GM23338 (cell line): ENCODE results near the gene RANBP1.

ENCODE experiments used
- CREB1 ChIP-seq: fragments of 250-450 bp; sonication (Bioruptor Pico); IDR thresholded peaks from 2 replicates; pipeline ENCODE4 v1.5.0; 2020; ENCODE audit warnings: low read depth, mild to moderate bottlenecking, moderate library complexity
- TF ChIP-seq, protein P1 (sequence below), 2 experiments: fragments of 200-600 bp in 1 of 2; sonication (generic) in 1 of 2; conservative IDR thresholded peaks; 2 replicates each; pipeline versions ENCODE4 v1.5.1 to v1.6.1; 2016 to 2017; ENCODE audit warnings: antibody characterized with exemption in 2 of 2, low read depth in 2 of 2, mild to moderate bottlenecking in 2 of 2, moderate library complexity in 1 of 2

- TF ChIP-seq, protein P1, sequence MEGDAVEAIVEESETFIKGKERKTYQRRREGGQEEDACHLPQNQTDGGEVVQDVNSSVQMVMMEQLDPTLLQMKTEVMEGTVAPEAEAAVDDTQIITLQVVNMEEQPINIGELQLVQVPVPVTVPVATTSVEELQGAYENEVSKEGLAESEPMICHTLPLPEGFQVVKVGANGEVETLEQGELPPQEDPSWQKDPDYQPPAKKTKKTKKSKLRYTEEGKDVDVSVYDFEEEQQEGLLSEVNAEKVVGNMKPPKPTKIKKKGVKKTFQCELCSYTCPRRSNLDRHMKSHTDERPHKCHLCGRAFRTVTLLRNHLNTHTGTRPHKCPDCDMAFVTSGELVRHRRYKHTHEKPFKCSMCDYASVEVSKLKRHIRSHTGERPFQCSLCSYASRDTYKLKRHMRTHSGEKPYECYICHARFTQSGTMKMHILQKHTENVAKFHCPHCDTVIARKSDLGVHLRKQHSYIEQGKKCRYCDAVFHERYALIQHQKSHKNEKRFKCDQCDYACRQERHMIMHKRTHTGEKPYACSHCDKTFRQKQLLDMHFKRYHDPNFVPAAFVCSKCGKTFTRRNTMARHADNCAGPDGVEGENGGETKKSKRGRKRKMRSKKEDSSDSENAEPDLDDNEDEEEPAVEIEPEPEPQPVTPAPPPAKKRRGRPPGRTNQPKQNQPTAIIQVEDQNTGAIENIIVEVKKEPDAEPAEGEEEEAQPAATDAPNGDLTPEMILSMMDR (conservative IDR thresholded peaks at IDR 0.05; ENCODE audit: low read depth in 2 of 2) = no peak
- TF ChIP-seq CREB1 (CRISPR knock-in tag) = no peak
These were observed 34.7 kb downstream of the RANBP1 start, which contains the start of gene CCDC188 for GRCh38 chr22:20150381-20151275.
